ENCODE data around the gene DNAJB13. TPM values are rescaled to one million over a fixed set of nuclear protein-coding genes. Genes with fewer than 3 reads are reported as not detected.

DNAJB13 gene
- total RNA-seq, 2 experiments from 2014 or later = 0.47 TPM; not detected in 1

DNA sequence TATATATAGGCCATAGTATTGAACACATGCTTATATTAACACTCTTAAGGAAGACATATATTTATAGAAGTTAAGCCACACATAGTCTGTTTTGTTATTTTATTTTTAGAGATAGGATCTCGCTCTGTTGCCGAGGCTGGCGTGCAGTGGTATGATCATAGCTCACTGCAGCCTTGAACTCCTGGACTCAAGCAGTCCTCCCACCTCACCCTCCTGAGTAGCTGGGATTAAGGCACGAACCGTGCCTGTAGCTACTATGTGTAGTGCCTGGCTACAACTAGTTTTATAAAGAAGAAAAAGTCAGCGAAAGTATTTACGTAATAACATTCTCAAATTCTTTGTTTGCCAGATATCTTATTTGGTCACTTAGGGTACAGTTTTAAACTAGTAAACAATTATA lies 37.4 kb downstream of the DNAJB13 start:
- Mint-ChIP-seq H3K9me3 (no peaks in the 10 kb centered on the region), H3K4me1 (peaks cover 10% of the 10 kb centered on the region), H3K27me3 (no peaks in the 10 kb centered on the region), H3K27ac (no peak overlapping the region), H3K4me3 (no peak overlapping the region), H3K36me3 (no peaks in the 10 kb centered on the region)
- POLR2A ChIA-PET = interaction anchor here (1.0 kb wide), 1 partner anchor 18 kb away, joined by 3 read pairs; no protein-coding TSS in a partner anchor
- ATAC-seq (ENCODE audit: low read depth) = no peak
- DNase-seq = no peak

DNA sequence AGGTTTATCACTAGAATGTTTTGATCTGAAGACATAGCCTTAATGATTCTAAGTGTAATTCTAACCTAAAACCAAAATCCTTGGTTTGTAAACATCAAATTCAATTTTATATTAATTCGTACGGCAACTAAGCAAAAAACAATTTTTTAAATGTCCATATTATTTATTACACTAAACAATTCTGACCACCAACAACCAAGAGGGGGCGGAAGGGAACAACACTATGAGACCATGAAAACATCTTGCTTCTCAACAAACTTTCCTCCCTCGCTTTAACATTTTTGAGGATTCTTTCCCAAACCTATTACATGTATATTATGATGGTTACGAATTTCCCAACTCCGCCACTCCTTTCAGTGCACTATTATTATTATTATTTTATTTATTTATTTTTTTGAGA lies 38.3 kb downstream of the DNAJB13 start:
- no peaks in the 10 kb centered on the region for H3K27me3 Mint-ChIP-seq
- POLR2A ChIA-PET = no interaction called here
- no peak for DNase-seq
- no peaks in the 10 kb centered on the region for H3K36me3 Mint-ChIP-seq
- no peak overlapping the region for H3K27ac Mint-ChIP-seq
- no peak overlapping the region for H3K4me3 Mint-ChIP-seq
- H3K9me3 Mint-ChIP-seq = no peaks in the 10 kb centered on the region
- peaks cover 4% of the 10 kb centered on the region for H3K4me1 Mint-ChIP-seq
- no peak for ATAC-seq (ENCODE audit: low read depth)

DNA sequence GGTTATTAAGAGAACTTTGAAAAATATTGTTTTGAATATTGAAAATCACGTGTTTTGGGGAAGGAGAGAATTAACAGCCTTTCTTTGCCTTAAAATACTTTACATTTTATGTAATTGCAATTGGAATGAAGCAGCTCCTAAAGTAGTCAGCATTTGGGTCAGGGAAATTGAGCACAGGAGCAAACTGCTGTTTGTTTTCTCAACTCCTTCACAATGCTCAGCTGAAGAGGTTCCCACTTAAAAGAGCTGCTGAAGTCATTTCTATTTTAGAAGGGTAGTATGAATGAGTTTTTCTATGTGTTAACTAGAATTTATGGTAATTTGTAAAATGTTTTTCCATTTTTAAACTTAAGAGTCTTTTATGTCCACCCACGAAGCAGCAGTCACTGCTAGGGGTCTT lies 39.9 kb downstream of the DNAJB13 start:
- Mint-ChIP-seq H3K4me3 (no peak overlapping the region), H3K9me3 (no peaks in the 10 kb centered on the region), H3K27me3 (no peaks in the 10 kb centered on the region), H3K4me1 (peaks cover 12% of the 10 kb centered on the region), H3K36me3 (no peaks in the 10 kb centered on the region), H3K27ac (no peak overlapping the region)
- ATAC-seq (ENCODE audit: low read depth) (no peak), DNase-seq (no peak)
- POLR2A ChIA-PET = interaction anchor here (1.1 to 1.5 kb wide), 2 partner anchors 8 to 11 kb away, joined by 4 to 10 read pairs; partner anchors contain the start of gene UCP2

DNA sequence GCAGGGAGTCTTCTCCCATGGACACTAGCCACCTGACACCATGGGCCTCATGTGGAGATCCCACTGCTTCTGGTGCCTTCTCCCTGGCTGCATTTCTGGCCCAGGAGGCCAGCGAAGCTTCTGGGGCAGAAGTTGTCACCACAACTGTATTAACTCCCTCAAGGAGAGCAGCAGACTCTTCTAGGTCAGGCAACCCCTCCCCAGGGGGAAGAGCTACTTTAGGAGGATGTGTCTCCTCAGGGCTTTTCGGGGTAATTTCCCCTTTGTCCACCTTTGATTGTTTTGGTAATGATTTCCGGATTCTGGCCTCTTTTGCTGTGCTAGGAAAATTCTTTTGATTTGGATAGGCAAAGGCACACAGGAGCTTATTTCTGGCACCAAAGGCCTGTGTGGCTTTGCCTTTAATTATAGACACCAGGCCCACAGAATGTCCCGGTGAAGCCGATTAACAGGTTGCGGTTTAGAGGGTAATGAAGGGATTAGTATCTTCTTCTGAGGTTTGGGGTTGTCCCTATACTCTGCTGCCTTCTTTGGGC lies 40.7 kb downstream of the DNAJB13 start:
- no peaks in the 10 kb centered on the region for H3K36me3 Mint-ChIP-seq
- H3K27ac Mint-ChIP-seq = no peak overlapping the region
- ATAC-seq (ENCODE audit: low read depth) (no peak), DNase-seq (peak; percentile 20)
- POLR2A ChIA-PET = interaction anchor here (1.5 to 2.7 kb wide), 2 partner anchors 9 to 13 kb away, joined by 10 read pairs; partner anchors contain the start of gene UCP2
- no peaks in the 10 kb centered on the region for H3K27me3 Mint-ChIP-seq
- peaks cover 18% of the 10 kb centered on the region for H3K4me1 Mint-ChIP-seq
- no peak overlapping the region for H3K4me3 Mint-ChIP-seq
- H3K9me3 Mint-ChIP-seq = no peaks in the 10 kb centered on the region

DNA sequence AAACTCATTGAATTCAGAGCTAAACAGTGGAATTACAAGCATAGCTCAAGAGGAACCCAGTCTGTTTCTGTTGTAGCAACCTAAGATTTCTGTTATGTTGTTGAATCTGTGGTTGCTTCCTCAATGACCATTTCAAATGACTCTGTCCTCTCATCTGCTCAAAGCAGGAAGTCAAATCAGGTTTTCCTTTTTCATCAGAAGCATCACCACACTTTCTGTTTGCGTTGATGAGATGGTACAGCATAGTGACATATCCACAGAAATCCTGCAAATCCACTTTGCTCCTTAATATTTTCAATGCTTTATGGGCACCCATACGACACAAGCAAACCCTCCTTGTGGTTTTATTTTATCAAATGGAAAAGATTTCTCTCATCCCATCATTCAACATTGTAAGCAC lies 44.4 kb downstream of the DNAJB13 start:
- Mint-ChIP-seq H3K27me3 (no peaks in the 10 kb centered on the region), H3K36me3 (no peaks in the 10 kb centered on the region), H3K9me3 (no peaks in the 10 kb centered on the region), H3K4me3 (peak overlapping the region; percentile 86), H3K4me1 (peaks cover 37% of the 10 kb centered on the region), H3K27ac (peak overlapping the region; percentile 95)
- ATAC-seq (ENCODE audit: low read depth) (peak; percentile 82), DNase-seq (peak; percentile 1)
- POLR2A ChIA-PET = interaction anchor here (1.0 to 6.4 kb wide), 12 partner anchors 9 to 207 kb away, joined by 3 to 237 read pairs (median 8); partner anchors contain the start of genes C2CD3, PPME1, UCP2 and UCP3

DNA sequence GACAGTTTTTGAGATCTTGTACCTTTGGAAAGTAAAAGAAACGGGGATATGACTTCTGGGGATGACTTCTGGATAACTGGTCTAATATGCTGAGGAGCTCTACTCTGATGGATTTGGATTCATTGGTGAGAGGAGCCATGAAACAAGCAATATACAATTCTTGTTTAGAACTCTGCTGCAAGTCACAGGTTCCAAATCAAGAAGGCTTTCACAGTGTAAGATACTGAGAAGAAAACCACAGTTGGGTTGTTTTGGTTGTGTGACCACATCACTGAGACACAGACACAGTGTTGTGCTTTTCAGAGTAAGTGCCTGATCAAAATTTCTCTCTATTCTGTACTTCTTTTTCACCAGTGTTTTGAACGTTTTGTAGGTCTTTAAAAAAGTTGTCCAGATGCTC lies 44.9 kb downstream of the DNAJB13 start:
- Mint-ChIP-seq H3K27me3 (no peaks in the 10 kb centered on the region), H3K4me1 (peaks cover 37% of the 10 kb centered on the region), H3K36me3 (no peaks in the 10 kb centered on the region), H3K4me3 (peak overlapping the region; percentile 86), H3K9me3 (no peaks in the 10 kb centered on the region), H3K27ac (peak overlapping the region; percentile 95)
- ATAC-seq (ENCODE audit: low read depth) (peak; percentile 79), DNase-seq (no peak)
- POLR2A ChIA-PET = interaction anchor here (1.4 to 6.4 kb wide), 10 partner anchors 9 to 175 kb away, joined by 3 to 237 read pairs (median 8); partner anchors contain the start of genes C2CD3, PPME1, UCP2 and UCP3

DNA sequence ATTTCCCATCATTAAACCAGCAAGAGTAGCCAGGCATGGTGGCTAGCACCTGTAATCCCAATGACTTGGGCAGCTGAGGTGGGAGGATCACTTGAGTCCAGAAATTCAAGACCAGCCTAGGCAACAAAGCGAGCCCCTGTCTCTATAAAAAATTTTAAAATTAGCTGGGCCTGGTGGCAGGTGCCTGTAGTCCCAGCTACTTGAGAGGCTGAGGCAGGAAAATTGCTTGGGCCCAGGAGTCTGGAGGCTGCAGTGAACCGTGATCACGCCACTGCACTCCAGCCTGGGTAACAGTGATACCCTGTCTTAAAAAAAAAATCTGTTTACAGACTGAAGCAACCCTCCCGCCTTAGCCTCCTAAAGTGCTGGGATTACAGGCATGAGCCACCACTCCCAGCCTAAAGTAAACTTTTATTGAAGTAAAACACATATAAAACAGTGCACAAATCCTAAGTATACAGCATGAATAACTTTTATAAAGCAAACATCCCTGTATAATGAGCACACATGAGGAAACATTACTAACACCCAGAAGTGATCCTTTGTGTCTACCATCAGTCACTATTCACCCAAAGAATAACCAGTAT lies 45.4 kb downstream of the DNAJB13 start:
- H3K9me3 Mint-ChIP-seq = no peaks in the 10 kb centered on the region
- POLR2A ChIA-PET = interaction anchor here (1.4 to 6.4 kb wide), 9 partner anchors 9 to 175 kb away, joined by 3 to 237 read pairs (median 12); partner anchors contain the start of genes C2CD3, PPME1, UCP2 and UCP3
- DNase-seq = peak; percentile 34
- H3K4me1 Mint-ChIP-seq = peaks cover 37% of the 10 kb centered on the region
- no peak for ATAC-seq (ENCODE audit: low read depth)
- H3K27me3 Mint-ChIP-seq = no peaks in the 10 kb centered on the region
- H3K4me3 Mint-ChIP-seq = peak overlapping the region; percentile 86
- H3K36me3 Mint-ChIP-seq = peaks cover 3% of the 10 kb centered on the region
- H3K27ac Mint-ChIP-seq = peak overlapping the region; percentile 95

- ATAC-seq (ENCODE audit: low read depth) (no peak), DNase-seq (no peak)
- POLR2A ChIA-PET = interaction anchor here (1.0 to 6.4 kb wide), 9 partner anchors 8 to 33 kb away, joined by 3 to 237 read pairs (median 4); partner anchors contain the start of genes UCP2 and UCP3
- Mint-ChIP-seq H3K36me3 (peaks cover 4% of the 10 kb centered on the region), H3K9me3 (no peaks in the 10 kb centered on the region), H3K4me1 (peaks cover 37% of the 10 kb centered on the region), H3K4me3 (peak overlapping the region; percentile 13), H3K27ac (peak overlapping the region; percentile 65), H3K27me3 (no peaks in the 10 kb centered on the region)
Observed at GRCh38 chr11:73997120-73997770, 46.4 kb downstream of the DNAJB13 start.

- ATAC-seq (ENCODE audit: low read depth) (no peak), DNase-seq (no peak)
- H3K4me3 Mint-ChIP-seq = no peak overlapping the region
- H3K27me3 Mint-ChIP-seq = no peaks in the 10 kb centered on the region
- no peaks in the 10 kb centered on the region for H3K9me3 Mint-ChIP-seq
- H3K36me3 Mint-ChIP-seq = peaks cover 15% of the 10 kb centered on the region
- POLR2A ChIA-PET = interaction anchor here (1.5 to 6.4 kb wide), 2 partner anchors 17 to 32 kb away, joined by 3 to 237 read pairs; partner anchors contain the start of gene UCP2
- H3K27ac Mint-ChIP-seq = no peak overlapping the region
- H3K4me1 Mint-ChIP-seq = peaks cover 42% of the 10 kb centered on the region
Observed at GRCh38 chr11:73998846-73999575, 48.2 kb downstream of the DNAJB13 start.

- DNase-seq (no peak), ATAC-seq (ENCODE audit: low read depth) (no peak)
- H3K4me3 Mint-ChIP-seq = no peak overlapping the region
- H3K4me1 Mint-ChIP-seq = peaks cover 45% of the 10 kb centered on the region
- POLR2A ChIA-PET = interaction anchor here (1.2 kb wide), 1 partner anchor 28 kb away, joined by 3 read pairs; no protein-coding TSS in a partner anchor
- no peaks in the 10 kb centered on the region for H3K27me3 Mint-ChIP-seq
- no peaks in the 10 kb centered on the region for H3K9me3 Mint-ChIP-seq
- H3K27ac Mint-ChIP-seq = no peak overlapping the region
- H3K36me3 Mint-ChIP-seq = peaks cover 15% of the 10 kb centered on the region
Observed at GRCh38 chr11:73999581-74000306, 48.9 kb downstream of the DNAJB13 start.

DNA sequence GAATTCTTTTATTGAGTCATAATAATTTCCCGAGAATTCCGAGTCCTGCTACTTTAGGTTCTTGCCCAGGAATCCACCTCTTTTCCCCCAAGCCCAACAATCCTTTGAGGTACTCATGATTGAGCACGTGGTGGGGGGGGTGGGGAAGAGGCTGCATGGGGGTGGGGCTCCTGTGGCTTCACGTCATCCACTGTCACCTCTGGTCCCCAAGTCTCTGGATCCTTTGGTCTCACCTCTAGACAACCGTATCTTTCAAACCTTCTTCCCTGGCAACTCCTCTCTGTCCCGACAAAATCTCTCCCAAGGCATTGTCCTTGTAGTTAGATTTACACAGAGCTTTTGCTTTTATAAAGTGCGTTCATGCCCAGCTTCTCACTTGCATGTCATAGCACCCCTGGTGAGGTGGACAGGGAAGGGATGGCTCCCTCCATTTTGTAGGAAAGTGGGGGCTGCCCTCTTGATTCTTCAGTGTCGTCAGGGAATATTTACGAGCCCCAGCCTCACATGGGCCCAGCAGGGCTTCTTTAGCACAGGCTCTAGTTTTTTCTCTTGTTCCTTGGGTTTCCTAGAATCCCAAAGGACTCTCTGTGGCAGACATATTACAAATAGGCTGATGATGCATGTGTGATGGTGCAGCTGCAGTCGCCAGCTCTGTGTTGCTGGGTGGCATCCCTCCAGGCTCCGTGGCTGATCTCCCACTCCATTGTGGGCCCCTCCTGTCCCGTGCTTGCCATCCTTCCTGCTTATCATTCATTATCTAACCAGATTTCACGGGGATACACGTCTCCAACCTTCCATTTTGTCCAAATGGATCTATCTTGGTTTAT lies 49.7 kb downstream of the DNAJB13 start:
- Mint-ChIP-seq H3K27me3 (no peaks in the 10 kb centered on the region), H3K4me1 (peaks cover 45% of the 10 kb centered on the region), H3K36me3 (peaks cover 15% of the 10 kb centered on the region), H3K4me3 (no peak overlapping the region), H3K27ac (no peak overlapping the region), H3K9me3 (no peaks in the 10 kb centered on the region)
- ATAC-seq (ENCODE audit: low read depth) (no peak), DNase-seq (no peak)
- POLR2A ChIA-PET = interaction anchor here (1.2 kb wide), 1 partner anchor 29 kb away, joined by 3 read pairs; no protein-coding TSS in a partner anchor

All from activated naive CD8-positive, alpha-beta T cell treated with anti-CD3 and anti-CD28 coated beads, Interleukin-2, amount 10 ng/mL, durations not matched to agents 7 days and 5 days (primary cell).